Kidney (tissue), 14 donors: ENCODE data around the gene MAP3K2. TPM values are rescaled to one million over a fixed set of nuclear protein-coding genes. Genes with fewer than 3 reads are reported as not detected.

Experiments used
- DNase-seq, 5 donors: peaks; one replicate each; pipeline ENCODE4 v3.0.0-alpha.2; 2013 to 2020
- FAIRE-seq: peaks from 2 replicates; lab custom pipeline; 2012; peaks lifted over from hg19 to GRCh38; lab: Jason Lieb, UNC
- H3K27ac ChIP-seq, 2 donors: one replicate each; pipeline ENCODE4 v1.7.0; 2013; ENCODE audit warnings: low read depth in 2 of 2, low read length in 2 of 2, inconsistent platforms in 1 of 2
- H3K27me3 ChIP-seq: one replicate; pipeline ENCODE4 v1.7.1; 2013; ENCODE audit warnings: low read length, inconsistent platforms; ENCODE audit not compliant: control insufficient read depth, insufficient read depth
- H3K36me3 ChIP-seq, 3 donors: one replicate each; pipeline versions ENCODE4 v1.7.0 to v1.7.1; 2013; ENCODE audit warnings: low read length in 3 of 3, control low read depth in 1 of 3, inconsistent platforms in 1 of 3; ENCODE audit not compliant: insufficient read depth in 3 of 3, control insufficient read depth in 2 of 3
- H3K4me1 ChIP-seq, 3 donors: one replicate each; pipeline versions ENCODE4 v1.7.0 to v1.7.1; 2013; ENCODE audit warnings: low read length in 3 of 3, inconsistent platforms in 1 of 3, low read depth in 1 of 3; ENCODE audit not compliant: control insufficient read depth in 2 of 3, insufficient read depth in 2 of 3
- H3K4me3 ChIP-seq, 3 donors: one replicate each; pipeline versions ENCODE4 v1.7.0 to v1.8.1; 2013; ENCODE audit warnings: low read length in 3 of 3, control low read depth in 1 of 3, inconsistent platforms in 1 of 3
- H3K9ac ChIP-seq, 3 donors: one replicate each; pipeline versions ENCODE4 v1.7.0 to v1.7.1; 2013; ENCODE audit warnings: low read length in 3 of 3, control low read depth in 1 of 3, inconsistent platforms in 1 of 3
- H3K9me3 ChIP-seq, 3 donors: one replicate each; pipeline versions ENCODE4 v1.7.0 to v1.7.1; 2013; ENCODE audit warnings: low read length in 3 of 3, control low read depth in 1 of 3, inconsistent platforms in 1 of 3; ENCODE audit not compliant: control insufficient read depth in 2 of 3, insufficient read depth in 1 of 3
- intact Hi-C: fragments of 100-400 bp; cut with DNase I; formaldehyde crosslinking; loops from one replicate; pipeline ENCODE4 v1.11.1; 2022
- polyA plus RNA-seq: library from polyadenylated mRNA; stranded (reverse); fragments of 350-450 nt; fragmentation: Illumina TruSeq; extraction: RNeasy Lipid Tissue Mini Kit (QIAGEN cat#74804); gene quantifications from one replicate; pipeline ENCODE4 v1.2.3, GENCODE V29; 2014; ENCODE audit warnings: low read depth, low replicate concordance; ENCODE audit not compliant: insufficient read depth
- total RNA-seq: library from RNA; stranded (reverse); fragmentation: NEBNext Ultra II Directional; extraction: Animal tissue kit (Norgen Biotek cat#: 25700); gene quantifications from one replicate; pipeline ENCODE4 v1.2.1, GENCODE V29; 2021
- TF ChIP-seq, protein P1 (sequence below): IDR thresholded peaks from 3 replicates; pipeline ENCODE4 v1.5.1; 2012; ENCODE audit warnings: mild to moderate bottlenecking, moderate library complexity, borderline replicate concordance; ENCODE audit not compliant: insufficient read depth; ENCODE audit errors: extremely low read depth
- donor health status: control.
- donor health status: control.
- donor health status: control.
- donor health status: control.
- donor health status: control.
- donor health status: DM: yes; HTN: yes; CAD: no.
- donor health status: Normal renal cell carcinoma (clear cell type).

Gene MAP3K2
- total and polyA plus RNA-seq, 2 donors from 2014 or later = 4.9 to 65.3 TPM

DNA sequence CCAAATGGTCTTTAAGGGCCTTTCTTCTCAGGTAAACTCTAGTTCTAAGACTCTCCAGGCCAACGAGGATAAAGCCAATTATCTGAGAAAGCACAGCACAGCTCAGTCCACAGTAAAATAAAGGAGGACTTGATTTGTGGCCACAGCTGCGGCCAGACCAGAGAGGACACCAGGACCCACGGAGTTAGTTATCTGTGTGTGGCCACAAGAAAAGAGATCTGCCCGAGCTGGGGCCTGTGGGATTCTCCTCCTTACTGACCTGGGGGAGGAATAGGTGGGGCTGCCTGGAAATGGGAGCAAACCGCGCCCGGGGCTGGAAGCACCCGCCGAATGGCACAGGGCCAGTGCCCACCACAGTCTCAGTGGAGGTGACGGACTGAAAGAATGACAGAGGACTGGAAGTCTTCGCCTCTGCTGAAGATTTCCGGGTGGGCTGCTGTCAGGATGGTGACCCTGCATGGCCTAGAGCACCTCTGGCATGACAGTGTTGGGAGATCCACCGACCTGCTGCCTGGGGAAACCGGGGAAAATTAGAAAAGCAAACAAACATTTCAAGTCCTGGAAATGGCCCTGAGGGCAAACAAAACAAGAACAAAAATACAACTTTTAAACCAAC is 43.7 kb upstream of the MAP3K2 start:
- Histone ChIP-seq H3K27me3 (no peaks in the 10 kb centered on the region), H3K27ac (no peak overlapping the region), H3K36me3 (no peaks in the 10 kb centered on the region), H3K4me1 (no peaks in the 10 kb centered on the region), H3K4me3 (no peak overlapping the region), H3K9me3 (no peaks in the 10 kb centered on the region), H3K9ac (no peak overlapping the region)
- intact Hi-C loops = no loop called here
- no peak for DNase-seq
- no peak for FAIRE-seq
- TF ChIP-seq, protein P1, sequence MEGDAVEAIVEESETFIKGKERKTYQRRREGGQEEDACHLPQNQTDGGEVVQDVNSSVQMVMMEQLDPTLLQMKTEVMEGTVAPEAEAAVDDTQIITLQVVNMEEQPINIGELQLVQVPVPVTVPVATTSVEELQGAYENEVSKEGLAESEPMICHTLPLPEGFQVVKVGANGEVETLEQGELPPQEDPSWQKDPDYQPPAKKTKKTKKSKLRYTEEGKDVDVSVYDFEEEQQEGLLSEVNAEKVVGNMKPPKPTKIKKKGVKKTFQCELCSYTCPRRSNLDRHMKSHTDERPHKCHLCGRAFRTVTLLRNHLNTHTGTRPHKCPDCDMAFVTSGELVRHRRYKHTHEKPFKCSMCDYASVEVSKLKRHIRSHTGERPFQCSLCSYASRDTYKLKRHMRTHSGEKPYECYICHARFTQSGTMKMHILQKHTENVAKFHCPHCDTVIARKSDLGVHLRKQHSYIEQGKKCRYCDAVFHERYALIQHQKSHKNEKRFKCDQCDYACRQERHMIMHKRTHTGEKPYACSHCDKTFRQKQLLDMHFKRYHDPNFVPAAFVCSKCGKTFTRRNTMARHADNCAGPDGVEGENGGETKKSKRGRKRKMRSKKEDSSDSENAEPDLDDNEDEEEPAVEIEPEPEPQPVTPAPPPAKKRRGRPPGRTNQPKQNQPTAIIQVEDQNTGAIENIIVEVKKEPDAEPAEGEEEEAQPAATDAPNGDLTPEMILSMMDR = no peak

DNA sequence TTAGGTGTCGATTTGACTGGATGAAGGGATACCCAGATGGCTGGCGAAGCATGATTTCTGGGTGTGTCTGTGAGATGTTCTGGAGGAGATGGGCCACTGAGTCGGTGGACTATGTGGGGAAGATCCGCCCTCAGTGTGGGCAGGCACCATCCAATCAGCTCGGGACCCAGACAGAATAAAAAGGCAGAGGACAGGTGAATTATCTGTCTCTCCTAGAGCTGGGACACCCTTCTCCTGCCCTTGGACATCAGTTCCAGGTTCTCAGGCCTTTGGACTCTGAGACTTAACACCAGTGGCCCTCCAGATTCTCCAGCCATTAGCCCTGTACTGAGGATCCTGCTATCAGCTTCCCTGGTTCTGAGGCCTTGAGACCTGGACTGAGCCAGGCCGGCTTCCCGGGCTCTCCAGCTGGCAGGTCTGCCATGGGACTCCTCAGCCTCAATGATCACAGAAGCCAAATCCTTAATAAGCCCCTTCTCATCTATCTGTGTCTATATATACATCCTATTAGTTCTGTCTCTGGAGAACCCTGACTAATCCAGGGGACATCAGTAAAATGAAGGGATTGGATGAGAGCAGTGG is 42.2 kb upstream of the MAP3K2 start:
- Histone ChIP-seq H3K9ac (no peak overlapping the region), H3K4me3 (no peak overlapping the region), H3K36me3 (no peaks in the 10 kb centered on the region), H3K4me1 (no peaks in the 10 kb centered on the region), H3K27me3 (no peaks in the 10 kb centered on the region), H3K27ac (no peak overlapping the region), H3K9me3 (no peaks in the 10 kb centered on the region)
- FAIRE-seq = no peak
- intact Hi-C loops = no loop called here
- no peak for DNase-seq
- TF ChIP-seq, protein P1 = no peak

DNA sequence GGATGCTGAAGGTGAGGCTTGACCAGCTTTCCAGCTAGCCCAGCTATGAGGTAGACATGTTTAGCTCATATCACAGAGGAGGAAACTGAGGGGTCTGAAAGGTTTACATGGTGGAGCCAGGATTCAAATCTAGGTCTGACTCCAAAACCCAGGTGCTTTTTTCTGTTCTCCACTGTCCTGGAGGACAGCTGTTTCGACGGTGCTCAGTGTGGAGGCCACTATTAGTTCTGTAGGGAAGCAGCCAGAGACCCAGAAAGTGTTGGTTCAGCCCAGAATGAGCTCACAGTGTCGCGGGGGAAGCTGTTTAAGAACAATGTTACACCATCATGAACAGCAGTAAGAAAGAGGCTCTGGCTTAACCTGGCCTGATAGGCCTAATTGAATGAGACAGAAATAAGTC is 41.5 kb upstream of the MAP3K2 start:
- TF ChIP-seq, protein P1 = no peak
- H3K27me3 ChIP-seq = no peaks in the 10 kb centered on the region
- FAIRE-seq = no peak
- no peak for DNase-seq
- H3K4me1 ChIP-seq = no peaks in the 10 kb centered on the region
- no peaks in the 10 kb centered on the region for H3K9me3 ChIP-seq
- H3K4me3 ChIP-seq = no peak overlapping the region
- H3K36me3 ChIP-seq = no peaks in the 10 kb centered on the region
- no peak overlapping the region for H3K27ac ChIP-seq
- H3K9ac ChIP-seq = no peak overlapping the region
- intact Hi-C loops = no loop called here

DNA sequence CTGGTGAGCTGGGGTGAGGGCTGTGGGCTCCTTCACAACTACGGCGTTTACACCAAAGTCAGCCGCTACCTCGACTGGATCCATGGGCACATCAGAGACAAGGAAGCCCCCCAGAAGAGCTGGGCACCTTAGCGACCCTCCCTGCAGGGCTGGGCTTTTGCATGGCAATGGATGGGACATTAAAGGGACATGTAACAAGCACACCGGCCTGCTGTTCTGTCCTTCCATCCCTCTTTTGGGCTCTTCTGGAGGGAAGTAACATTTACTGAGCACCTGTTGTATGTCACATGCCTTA is 41.0 kb upstream of the MAP3K2 start:
- no peaks in the 10 kb centered on the region for H3K27me3 ChIP-seq
- intact Hi-C loops = no loop called here
- no peaks in the 10 kb centered on the region for H3K4me1 ChIP-seq
- no peak overlapping the region for H3K4me3 ChIP-seq
- H3K9me3 ChIP-seq = no peaks in the 10 kb centered on the region
- H3K36me3 ChIP-seq = no peaks in the 10 kb centered on the region
- FAIRE-seq (no peak), DNase-seq (no peak)
- no peak overlapping the region for H3K9ac ChIP-seq
- no peak overlapping the region for H3K27ac ChIP-seq
- TF ChIP-seq, protein P1 = no peak
